ENCODE results near the gene VASH1. TPM values are rescaled to one million over a fixed set of nuclear protein-coding genes. Genes with fewer than 3 reads are reported as not detected.
"Not testable (repeated sequence)": the region's sequence is repeated elsewhere in the genome, so short reads cannot be mapped to it uniquely, and the experiment has no call there.

VASH1 gene
- total RNA-seq, 4 donors from 2014 or later, result 5.6 to 17.5 (median 9.2) TPM

- 85% methylated on average over 2 of the region's 2 CpGs for WGBS
- Histone ChIP-seq H3K27ac (replicated peaks in 1 of 4) (no peak overlapping the region), H3K9me3 (no peaks in the 10 kb centered on the region), H3K4me1 (peaks cover 0 to 8% (median 4%) of the 10 kb centered on the region in 4 donors), H3K27me3 (peaks cover 0 to 8% (median 0%) of the 10 kb centered on the region in 4 donors), H3K4me3 (no peak overlapping the region), H3K36me3 (no peaks in the 10 kb centered on the region)
- intact Hi-C loops (cut with DNase I), result no loop called here
- no peak for DNase-seq (ENCODE audit: extremely low spot score)
- no peak for TF ChIP-seq EP300 (IDR thresholded peaks at IDR 0.05)
- no peak for TF ChIP-seq POLR2AphosphoS5 (IDR thresholded peaks at IDR 0.05)
- TF ChIP-seq POLR2A (IDR thresholded peaks at IDR 0.05; ENCODE audit: low read depth), result no peak
- TF ChIP-seq CTCF (IDR thresholded peaks at IDR 0.05), result no peak
Measured at GRCh38 chr14:76729258-76729657, 32.0 kb upstream of the VASH1 start.

GRCh38 chr14:76729953-76730505, 31.2 kb upstream of the VASH1 start:
- no peak for TF ChIP-seq CTCF (IDR thresholded peaks at IDR 0.05)
- no peak for TF ChIP-seq POLR2A (IDR thresholded peaks at IDR 0.05; ENCODE audit: low read depth)
- no peak for TF ChIP-seq EP300 (IDR thresholded peaks at IDR 0.05)
- TF ChIP-seq POLR2AphosphoS5 (IDR thresholded peaks at IDR 0.05), result no peak

GRCh38 chr14:76734501-76734900, 26.8 kb upstream of the VASH1 start:
- H3K4me3 ChIP-seq; H3K9me3 ChIP-seq; DNase-seq (ENCODE audit: extremely low spot score); intact Hi-C loops (cut with DNase I); H3K4me1 ChIP-seq; H3K36me3 ChIP-seq; H3K27ac ChIP-seq (replicated peaks in 1 of 4); H3K27me3 ChIP-seq: not testable (repeated sequence)
- WGBS, result 86% methylated on average over 2 of the region's 31 CpGs

More at GRCh38 chr14:76729953-76730505, 31.2 kb upstream of the VASH1 start:
- Histone ChIP-seq H3K27ac (replicated peaks in 1 of 4) (no peak overlapping the region), H3K27me3 (peaks cover 0 to 8% (median 0%) of the 10 kb centered on the region in 4 donors), H3K9me3 (no peaks in the 10 kb centered on the region), H3K4me1 (peaks cover 0 to 8% (median 4%) of the 10 kb centered on the region in 4 donors), H3K36me3 (no peaks in the 10 kb centered on the region), H3K4me3 (no peak overlapping the region)
- 52% methylated on average over 1 of the region's 1 CpG for WGBS
- no peak for DNase-seq (ENCODE audit: extremely low spot score)
- intact Hi-C loops (cut with DNase I), result no loop called here

- no peak overlapping the region for H3K4me3 ChIP-seq
- TF ChIP-seq EP300 (IDR thresholded peaks at IDR 0.05) (no peak), CTCF (IDR thresholded peaks at IDR 0.05) (no peak), POLR2A (IDR thresholded peaks at IDR 0.05; ENCODE audit: low read depth) (no peak), POLR2AphosphoS5 (IDR thresholded peaks at IDR 0.05) (no peak)
- no peaks in the 10 kb centered on the region for H3K4me1 ChIP-seq
- H3K27me3 ChIP-seq, result no peaks in the 10 kb centered on the region
- no peak overlapping the region for H3K27ac ChIP-seq (replicated peaks in 1 of 4)
- intact Hi-C loops (cut with DNase I), result no loop called here
- DNase-seq (ENCODE audit: extremely low spot score), result no peak
- peaks cover 0 to 2% (median 0%) of the 10 kb centered on the region in 4 donors for H3K36me3 ChIP-seq
- H3K9me3 ChIP-seq, result peaks cover 0 to 17% (median 15%) of the 10 kb centered on the region in 4 donors
Measured at GRCh38 chr14:76736514-76736913, 24.8 kb upstream of the VASH1 start.

GRCh38 chr14:76741074-76741473, 20.2 kb upstream of the VASH1 start:
- TF ChIP-seq POLR2A (IDR thresholded peaks at IDR 0.05; ENCODE audit: low read depth), result no peak
- no peak for TF ChIP-seq EP300 (IDR thresholded peaks at IDR 0.05)
- TF ChIP-seq POLR2AphosphoS5 (IDR thresholded peaks at IDR 0.05), result no peak
- TF ChIP-seq CTCF (IDR thresholded peaks at IDR 0.05), result no peak
- intact Hi-C loops (cut with DNase I), result no loop called here
- 96% methylated on average over 1 of the region's 1 CpG for WGBS

More at GRCh38 chr14:76741074-76741473, 20.2 kb upstream of the VASH1 start:
- Histone ChIP-seq H3K36me3 (peaks cover 0 to 10% (median 0%) of the 10 kb centered on the region in 4 donors), H3K9me3 (peaks cover 0 to 17% (median 15%) of the 10 kb centered on the region in 4 donors), H3K4me3 (no peak overlapping the region), H3K4me1 (no peaks in the 10 kb centered on the region), H3K27me3 (no peaks in the 10 kb centered on the region), H3K27ac (replicated peaks in 1 of 4) (no peak overlapping the region)
- no peak for DNase-seq (ENCODE audit: extremely low spot score)

Measured in esophagus muscularis mucosa (tissue), 4 donors.